Tibial artery (tissue), 4 donors: ENCODE data around the gene APEX2.

Experiments used
- DNase-seq, 2 donors: peaks; one replicate each; pipeline ENCODE4 v3.0.0-alpha.2; 2019
- H3K27ac ChIP-seq, 2 donors: fragments of 200-600 bp; sonication (generic) in 1 of 2; 1 replicate in 1 of 2; 2 replicates in 1 of 2; pipeline ENCODE4 v1.5.1; 2018 to 2019; ENCODE audit warnings: mild to moderate bottlenecking in 1 of 2
- H3K27me3 ChIP-seq, 2 donors: fragments of 200-600 bp; sonication (generic) in 1 of 2; one replicate each; pipeline versions ENCODE4 v1.5.1 to v1.6.0; 2016 to 2019
- H3K36me3 ChIP-seq, 3 donors: fragments of 200-600 bp; sonication (generic) in 2 of 3; one replicate each; pipeline ENCODE4 v1.5.1; 2016 to 2019; ENCODE audit warnings: mild to moderate bottlenecking in 2 of 3
- H3K4me1 ChIP-seq, 4 donors: fragments of 200-600 bp; sonication (generic) in 2 of 4; 1 replicate in 3 of 4; 2 replicates in 1 of 4; pipeline ENCODE4 v1.5.1; 2016 to 2019
- H3K4me3 ChIP-seq, 2 donors: fragments of 200-600 bp; sonication (generic) in 1 of 2; 1 replicate in 1 of 2; 2 replicates in 1 of 2; pipeline ENCODE4 v1.5.1; 2018 to 2019; ENCODE audit warnings: mild to moderate bottlenecking in 2 of 2
- H3K9me3 ChIP-seq, 3 donors: fragments of 200-600 bp; sonication (generic) in 1 of 3; one replicate each; pipeline ENCODE4 v1.5.1; 2016 to 2019
- CTCF ChIP-seq, 2 experiments: fragments of 200-600 bp in 1 of 2; fragments of 450-650 bp in 1 of 2; IDR thresholded peaks; one replicate each; pipeline ENCODE4 v1.5.1; 2017 to 2019; ENCODE audit warnings: antibody characterized with exemption in 2 of 2, mild to moderate bottlenecking in 1 of 2, moderate library complexity in 1 of 2
- intact Hi-C: fragments of 100-400 bp; cut with DNase I; formaldehyde crosslinking; loops from one replicate; pipeline ENCODE4 v1.15.0; 2023; ENCODE audit warnings: low total_unique reads

Gene APEX2

GRCh38 chrX:55006827-55007621, 6.9 kb downstream of the APEX2 start:
- intact Hi-C loops: no loop called here
- Histone ChIP-seq H3K36me3 (peaks cover 0 to 45% (median 25%) of the 10 kb centered on the region in 3 donors), H3K9me3 (no peaks in the 10 kb centered on the region), H3K4me3 (no peak overlapping the region), H3K27me3 (no peaks in the 10 kb centered on the region), H3K27ac (peak overlapping the region in 1 of 2 donors; percentile 54), H3K4me1 (peaks cover 0 to 14% (median 5%) of the 10 kb centered on the region in 4 donors)
- no peak for DNase-seq
- TF ChIP-seq CTCF (IDR thresholded peaks at IDR 0.05): no peak

GRCh38 chrX:55007656-55008055, 7.5 kb downstream of the APEX2 start:
- intact Hi-C loops: no loop called here
- Histone ChIP-seq H3K9me3 (no peaks in the 10 kb centered on the region), H3K27me3 (no peaks in the 10 kb centered on the region), H3K36me3 (peaks cover 0 to 45% (median 24%) of the 10 kb centered on the region in 3 donors), H3K4me1 (peaks cover 0 to 14% (median 5%) of the 10 kb centered on the region in 4 donors), H3K27ac (peak overlapping the region in 1 of 2 donors; percentile 54), H3K4me3 (no peak overlapping the region)
- TF ChIP-seq CTCF (IDR thresholded peaks at IDR 0.05): no peak
- peak in 1 of 2 donors; percentile 23 for DNase-seq

- intact Hi-C loops: no loop called here
- Histone ChIP-seq H3K36me3 (peaks cover 0 to 34% (median 18%) of the 10 kb centered on the region in 3 donors), H3K4me1 (peaks cover 0 to 14% (median 5%) of the 10 kb centered on the region in 4 donors), H3K9me3 (no peaks in the 10 kb centered on the region), H3K4me3 (no peak overlapping the region), H3K27me3 (no peaks in the 10 kb centered on the region), H3K27ac (no peak overlapping the region)
- TF ChIP-seq CTCF (IDR thresholded peaks at IDR 0.05): no peak
- no peak for DNase-seq
Observed at GRCh38 chrX:55008571-55009358, 8.6 kb downstream of the APEX2 start.

GRCh38 chrX:55011294-55011693, 11.1 kb downstream of the APEX2 start:
- no peaks in the 10 kb centered on the region for H3K27me3 ChIP-seq
- H3K27ac ChIP-seq: no peak overlapping the region
- DNase-seq: no peak
- no peaks in the 10 kb centered on the region for H3K9me3 ChIP-seq
- no peak for TF ChIP-seq CTCF (IDR thresholded peaks at IDR 0.05)
- intact Hi-C loops: no loop called here
- H3K4me1 ChIP-seq: peaks cover 0 to 14% (median 5%) of the 10 kb centered on the region in 4 donors
- H3K36me3 ChIP-seq: peaks cover 0 to 11% (median 6%) of the 10 kb centered on the region in 3 donors
- H3K4me3 ChIP-seq: no peak overlapping the region

- intact Hi-C loops: no loop called here
- TF ChIP-seq CTCF (IDR thresholded peaks at IDR 0.05): no peak
- Histone ChIP-seq H3K4me3 (no peak overlapping the region), H3K36me3 (no peaks in the 10 kb centered on the region), H3K9me3 (no peaks in the 10 kb centered on the region), H3K4me1 (no peaks in the 10 kb centered on the region), H3K27me3 (no peaks in the 10 kb centered on the region), H3K27ac (no peak overlapping the region)
- DNase-seq: no peak
Observed at GRCh38 chrX:55014897-55015299, 14.7 kb downstream of the APEX2 start.
